CD4-positive, alpha-beta T cell treated with Interleukin-15 for 4 hours (primary cell): ENCODE data around the gene KIF25.

Experiments
- DNase-seq: peaks from one replicate; pipeline ENCODE4 v3.0.0-alpha.2; 2020; ENCODE audit warnings: low spot score

KIF25 gene

DNA sequence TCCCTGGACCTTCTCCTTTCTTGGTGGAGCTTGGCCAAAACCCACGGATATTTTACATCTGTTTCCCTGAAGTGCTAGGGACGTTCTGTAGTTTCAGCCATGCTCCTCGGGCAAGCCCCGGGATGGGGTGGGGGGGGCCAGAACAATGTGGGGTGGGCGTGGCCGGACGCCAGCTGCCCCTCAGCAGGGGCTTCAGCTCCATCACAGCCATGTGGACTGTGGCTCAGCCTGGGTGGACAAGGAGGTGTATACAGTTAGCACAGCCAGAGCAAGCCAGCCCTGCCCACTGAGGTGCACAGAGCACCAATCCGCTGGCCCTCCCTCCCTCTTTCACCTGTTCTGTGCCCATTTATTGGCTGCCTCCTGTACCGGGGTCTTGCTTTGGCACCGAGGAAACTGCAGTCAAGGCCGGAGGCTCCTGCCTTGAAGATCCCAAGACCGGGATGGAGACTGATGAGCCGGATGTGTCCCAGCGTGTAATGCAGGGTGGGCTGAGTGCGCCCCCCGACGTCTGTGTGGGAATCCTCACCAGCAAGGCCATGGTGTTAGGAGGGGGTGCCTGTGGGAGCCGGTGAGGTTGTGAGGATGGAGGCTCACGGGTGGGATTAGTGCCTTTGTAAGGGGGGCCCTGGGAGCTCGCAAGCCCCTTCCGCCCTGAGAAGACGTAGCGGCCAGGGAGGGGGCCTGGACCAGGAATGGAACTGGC lies 53.6 kb downstream of the KIF25 start:
- no peak for DNase-seq

DNA sequence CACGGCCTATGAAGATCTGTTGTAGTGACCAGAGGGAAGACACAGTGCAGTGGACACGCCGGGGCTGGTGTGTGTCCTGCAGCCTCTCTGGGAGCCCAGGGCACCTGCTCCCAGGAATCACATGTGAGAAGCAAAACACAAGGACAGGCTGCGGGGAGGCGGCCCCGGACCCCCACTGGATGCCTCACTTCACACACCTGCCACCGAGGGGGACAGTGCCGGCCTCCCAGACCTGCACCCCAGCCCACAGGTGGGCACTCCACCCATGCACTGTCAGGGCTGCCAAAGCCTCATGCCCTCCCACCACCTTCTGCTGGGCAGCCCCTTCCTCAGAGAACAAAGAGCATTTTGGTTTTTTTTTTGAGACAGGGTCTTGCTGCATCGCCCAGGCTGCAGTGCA lies 54.2 kb downstream of the KIF25 start:
- DNase-seq: no peak

DNA sequence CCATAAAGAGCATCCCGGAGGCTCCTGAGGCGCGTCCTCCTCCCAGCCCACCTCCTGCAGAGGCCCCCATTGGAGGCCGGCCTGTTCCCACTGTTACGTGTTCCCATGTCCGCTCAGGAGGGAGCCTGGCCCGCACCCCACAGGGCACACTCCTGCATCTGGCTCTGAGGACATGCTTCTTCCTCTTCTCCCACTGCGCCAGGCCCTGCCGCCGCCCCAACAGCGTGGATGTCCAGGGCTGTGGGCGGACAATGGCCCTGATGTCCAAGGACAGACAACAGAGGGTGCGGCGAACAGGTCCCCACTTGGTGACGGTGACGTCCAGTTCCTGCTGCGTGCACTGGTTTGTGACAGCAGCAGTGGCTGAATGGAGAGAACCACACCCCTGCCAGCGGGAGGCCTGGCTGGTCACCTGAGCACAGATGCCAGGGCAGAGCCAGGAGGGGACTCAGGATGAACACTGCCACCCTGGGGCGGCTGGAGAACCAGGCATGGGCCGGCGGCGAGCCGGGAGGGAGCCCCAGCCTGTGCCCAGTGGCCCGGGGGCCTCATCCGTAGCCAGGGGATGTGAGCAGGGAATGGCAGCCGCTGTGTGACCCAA lies 54.9 kb downstream of the KIF25 start:
- DNase-seq: no peak

DNA sequence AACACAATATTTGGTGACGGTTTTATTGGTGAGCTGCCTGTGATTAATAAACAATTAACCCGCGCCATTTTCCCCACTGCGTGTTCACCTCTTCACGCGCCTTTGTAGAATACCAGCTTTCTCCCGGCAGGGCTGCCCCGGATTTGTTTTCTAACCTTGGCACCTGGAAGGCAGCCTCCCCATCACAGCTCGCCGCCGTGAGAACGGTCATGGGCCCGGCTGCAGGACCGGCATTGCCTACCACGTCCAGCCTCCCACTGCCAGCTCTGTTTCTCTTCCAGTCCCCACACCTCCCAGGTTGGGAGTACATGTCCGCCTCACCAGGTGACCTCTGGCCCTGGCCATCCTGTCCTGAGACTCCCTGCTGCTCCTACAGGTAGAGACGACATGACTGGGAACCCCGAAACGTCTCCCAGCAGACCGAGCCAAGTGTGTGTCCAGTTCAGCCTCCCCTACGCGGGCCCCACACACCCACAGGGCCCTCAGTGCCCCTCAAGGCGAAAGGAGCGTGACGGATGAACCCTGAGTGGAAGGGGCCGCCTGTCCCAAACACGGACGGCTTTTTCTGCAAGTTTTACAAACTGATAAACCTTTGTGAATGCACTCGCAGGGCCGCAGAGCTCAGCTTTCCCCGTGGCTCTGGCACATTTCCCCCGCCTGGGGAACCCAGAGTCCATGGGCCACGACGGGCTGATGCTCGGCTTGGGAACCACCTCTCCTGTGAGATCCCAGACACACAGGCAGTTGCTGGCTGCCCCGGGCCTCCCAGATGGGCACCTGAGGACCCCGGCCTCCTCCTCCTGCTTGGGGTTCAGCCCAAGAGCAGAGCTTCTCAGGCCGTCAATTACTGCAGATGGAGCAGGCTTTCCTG lies 55.9 kb downstream of the KIF25 start:
- no peak for DNase-seq

DNA sequence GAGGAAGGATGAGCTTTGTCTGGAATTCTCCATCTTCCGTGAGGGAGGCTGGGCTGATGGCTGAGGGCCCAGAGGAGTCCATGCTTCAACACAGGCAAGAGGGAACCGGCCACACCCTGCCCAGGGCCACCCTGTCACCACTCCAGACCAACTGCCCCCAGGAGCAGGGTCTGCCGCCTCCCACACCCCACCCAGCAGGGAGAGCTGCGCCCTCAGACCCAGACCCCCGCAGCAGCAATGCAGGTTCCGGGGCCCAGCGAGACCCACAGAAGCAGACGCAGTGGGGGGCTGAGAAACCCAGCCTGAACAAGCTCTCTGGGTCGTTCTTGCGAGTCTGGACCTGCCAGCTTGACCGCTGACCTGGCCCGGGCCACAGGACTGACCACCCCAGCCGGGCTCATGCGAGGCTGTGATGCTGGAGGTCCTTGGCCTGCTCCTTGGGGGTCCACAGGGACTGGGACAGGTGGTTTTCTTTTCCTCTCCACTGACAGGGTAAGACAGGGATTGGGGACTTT lies 56.5 kb downstream of the KIF25 start:
- no peak for DNase-seq

DNA sequence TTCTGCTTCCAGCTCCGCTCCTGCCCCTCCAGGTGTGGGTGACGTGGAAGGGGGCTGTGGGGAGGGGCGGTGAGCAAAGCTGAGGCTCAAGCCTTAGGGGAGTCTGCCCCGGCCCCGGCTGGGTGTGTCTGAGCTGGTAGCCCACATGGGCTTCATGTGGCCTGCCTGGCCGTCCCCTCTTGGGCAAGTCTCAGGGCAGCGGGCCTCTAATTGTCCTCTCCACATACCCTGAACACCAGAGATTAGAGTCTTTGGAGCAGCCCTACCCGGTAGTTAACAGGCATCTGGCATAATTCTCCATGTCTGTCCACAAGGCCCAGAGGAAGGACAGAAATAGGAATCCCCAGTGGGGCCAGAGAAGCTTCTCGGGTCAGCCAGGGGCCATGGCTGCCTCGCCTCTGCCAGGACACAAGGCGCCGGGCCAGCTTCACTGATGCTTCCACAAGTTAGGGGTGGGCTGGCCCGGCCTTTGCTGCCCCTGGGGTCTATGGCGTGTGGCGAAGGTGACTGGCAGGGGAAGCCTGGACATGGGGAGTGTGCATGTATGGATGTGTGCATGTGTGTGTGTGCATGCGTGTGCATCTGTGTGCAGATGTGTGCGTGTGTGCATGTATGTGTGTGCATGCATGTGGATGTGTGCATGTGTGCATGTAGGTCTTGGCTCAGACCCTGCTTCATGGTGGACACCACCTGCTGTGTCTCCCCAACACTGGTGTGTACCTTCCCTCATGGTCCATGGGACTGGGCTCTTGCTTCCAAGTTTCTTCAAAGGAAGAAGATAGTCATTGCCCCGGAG lies 57.5 kb downstream of the KIF25 start:
- DNase-seq: no peak

DNA sequence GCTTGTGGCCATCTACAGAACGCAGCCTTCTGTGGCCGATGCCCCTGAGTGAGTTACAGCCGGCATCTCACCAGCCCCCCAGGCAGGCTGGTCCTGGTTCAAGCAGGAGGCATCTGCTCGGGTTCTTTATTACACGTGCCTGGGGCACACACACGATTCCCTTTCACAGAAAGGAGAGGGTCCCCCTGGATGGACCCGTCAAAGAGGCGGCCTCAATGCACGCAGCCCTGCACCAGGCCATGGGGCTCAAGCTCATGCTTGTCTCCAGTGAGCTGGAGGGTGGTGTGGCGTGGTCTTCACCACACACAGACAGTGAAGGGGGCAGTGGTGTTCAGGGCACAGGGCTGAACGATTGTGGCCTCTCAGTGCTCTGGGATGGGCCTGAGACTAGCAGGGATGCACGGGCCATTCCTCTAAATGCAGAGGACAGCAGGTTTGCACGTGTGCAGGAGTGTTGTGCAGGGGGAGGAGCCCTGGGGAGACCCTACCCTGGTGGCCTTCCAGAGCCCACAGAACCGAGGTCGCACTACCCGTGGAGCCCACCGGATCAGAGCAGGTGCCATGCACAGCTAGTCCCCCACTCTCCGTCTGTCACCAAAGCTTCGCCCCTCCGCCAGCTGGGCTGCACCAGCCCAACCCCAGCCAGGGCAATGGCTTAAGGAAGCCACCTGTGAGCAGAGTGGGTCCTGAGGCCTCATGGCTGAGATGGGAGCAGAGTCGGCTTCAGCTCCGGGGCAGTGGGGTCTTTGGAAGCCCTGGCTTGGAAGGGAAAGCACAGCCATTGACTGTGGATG lies 58.4 kb downstream of the KIF25 start:
- DNase-seq: no peak

DNA sequence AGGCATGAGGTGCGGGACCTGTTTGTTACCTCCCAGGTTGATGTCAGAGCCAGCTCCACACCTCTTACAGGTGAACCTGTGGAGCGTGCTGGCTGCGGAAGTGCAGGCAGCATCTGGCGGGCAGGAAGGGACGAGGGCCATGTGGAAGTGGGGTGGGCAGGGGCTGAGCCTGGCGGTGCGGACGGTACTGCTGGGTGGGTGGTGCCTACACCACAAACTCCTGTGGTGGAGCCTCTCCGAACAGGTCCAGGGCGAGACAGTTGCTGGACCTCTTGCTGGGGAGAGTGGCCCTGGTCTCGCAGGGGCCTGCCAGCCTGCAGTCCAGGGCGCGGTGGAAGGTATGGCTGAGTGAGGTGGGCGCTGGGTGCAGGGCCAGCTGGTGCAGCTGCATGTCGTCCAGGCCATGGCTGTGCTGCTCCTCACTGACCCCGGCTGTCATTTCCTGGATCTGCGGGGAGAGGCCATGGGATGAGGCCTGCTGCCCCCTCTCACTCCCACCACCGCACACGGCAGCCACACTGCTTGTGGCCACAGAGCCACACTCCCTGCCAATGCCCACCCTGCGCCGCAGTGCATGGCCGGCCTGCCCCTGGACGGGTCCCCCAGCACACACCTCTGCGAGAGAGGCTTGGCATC lies 59.5 kb downstream of the KIF25 start:
- DNase-seq: no peak

DNA sequence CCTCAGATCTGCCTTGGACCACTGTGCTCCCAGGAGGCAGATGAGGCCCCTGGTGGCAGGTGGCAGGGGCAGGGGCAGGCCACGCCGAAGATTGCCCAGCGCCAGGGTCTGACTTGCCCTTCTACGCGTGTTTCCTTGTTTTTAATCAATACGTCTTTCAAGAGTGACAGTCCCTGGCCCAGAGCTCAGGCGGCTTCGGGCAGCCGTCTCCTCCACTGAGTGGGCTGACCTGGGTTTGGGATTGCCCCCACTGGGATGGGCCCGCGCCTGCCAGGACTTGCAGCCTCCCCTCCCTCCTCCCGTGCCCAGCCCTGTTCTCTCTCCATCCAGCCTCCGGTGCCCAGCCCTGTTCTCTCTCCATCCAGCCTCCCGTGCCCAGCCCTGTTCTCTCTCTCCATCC lies 60.4 kb downstream of the KIF25 start:
- no peak for DNase-seq

DNA sequence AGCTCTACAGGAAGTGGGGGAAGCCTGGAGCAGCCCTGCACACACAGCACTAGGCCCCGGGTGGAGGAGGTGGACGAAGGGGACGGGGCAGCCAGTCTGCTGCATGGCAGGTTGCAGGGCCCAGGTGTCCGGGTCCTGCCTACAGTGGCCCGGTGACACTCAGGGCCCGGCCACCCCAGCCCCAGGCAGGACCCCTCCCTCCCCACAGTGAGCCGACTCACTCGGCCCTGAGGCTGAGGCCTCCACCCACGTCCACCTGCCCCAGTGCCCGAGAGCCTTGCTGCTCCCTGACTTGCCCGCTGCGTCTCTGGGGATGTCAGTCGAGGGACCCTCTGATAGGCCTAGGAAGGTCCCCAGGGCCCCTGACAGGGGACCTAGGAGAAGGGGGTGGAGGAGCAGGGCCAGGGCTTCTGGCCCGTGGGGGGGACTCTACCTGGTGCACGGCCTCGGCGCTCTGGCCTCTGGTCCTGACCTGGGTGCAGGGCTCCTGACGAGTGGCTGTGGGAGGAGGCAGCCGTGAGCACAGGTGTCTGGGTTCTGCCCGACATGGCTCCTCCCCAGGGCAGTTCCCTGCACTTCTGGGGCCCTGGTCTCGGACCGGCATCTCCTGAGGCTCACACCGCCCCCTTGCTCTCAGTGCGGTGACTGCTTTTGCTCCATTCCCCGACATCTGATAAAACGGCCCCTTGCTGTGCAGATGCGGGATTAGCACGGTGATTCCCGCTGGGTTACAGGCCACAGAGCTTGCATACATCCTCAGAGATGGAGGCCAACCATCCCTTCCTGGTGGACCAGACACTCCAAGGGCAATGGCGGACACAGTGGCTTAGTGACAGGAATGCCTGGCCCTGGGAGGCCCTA lies 61.5 kb downstream of the KIF25 start:
- DNase-seq: no peak

DNA sequence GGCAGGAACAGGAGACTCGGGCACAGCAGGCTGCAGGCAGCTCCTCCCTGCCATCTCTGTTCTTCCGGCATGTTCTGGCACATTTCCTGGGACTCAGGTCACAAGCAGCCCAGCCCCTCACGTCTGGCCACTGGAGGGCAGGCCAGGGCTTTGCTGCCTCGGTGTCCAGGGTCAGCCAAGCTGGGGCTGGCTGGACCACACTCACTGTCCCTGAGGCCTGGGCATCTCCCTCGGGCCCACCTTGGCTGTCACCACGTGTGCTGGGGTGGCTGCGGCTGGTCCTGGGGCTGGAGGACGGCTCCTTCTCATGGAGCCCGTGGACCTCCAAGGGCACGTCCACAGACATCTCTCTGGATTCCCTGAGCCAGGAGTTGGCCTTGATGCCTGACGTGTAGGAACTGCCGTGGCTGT lies 63.1 kb downstream of the KIF25 start:
- no peak for DNase-seq

DNA sequence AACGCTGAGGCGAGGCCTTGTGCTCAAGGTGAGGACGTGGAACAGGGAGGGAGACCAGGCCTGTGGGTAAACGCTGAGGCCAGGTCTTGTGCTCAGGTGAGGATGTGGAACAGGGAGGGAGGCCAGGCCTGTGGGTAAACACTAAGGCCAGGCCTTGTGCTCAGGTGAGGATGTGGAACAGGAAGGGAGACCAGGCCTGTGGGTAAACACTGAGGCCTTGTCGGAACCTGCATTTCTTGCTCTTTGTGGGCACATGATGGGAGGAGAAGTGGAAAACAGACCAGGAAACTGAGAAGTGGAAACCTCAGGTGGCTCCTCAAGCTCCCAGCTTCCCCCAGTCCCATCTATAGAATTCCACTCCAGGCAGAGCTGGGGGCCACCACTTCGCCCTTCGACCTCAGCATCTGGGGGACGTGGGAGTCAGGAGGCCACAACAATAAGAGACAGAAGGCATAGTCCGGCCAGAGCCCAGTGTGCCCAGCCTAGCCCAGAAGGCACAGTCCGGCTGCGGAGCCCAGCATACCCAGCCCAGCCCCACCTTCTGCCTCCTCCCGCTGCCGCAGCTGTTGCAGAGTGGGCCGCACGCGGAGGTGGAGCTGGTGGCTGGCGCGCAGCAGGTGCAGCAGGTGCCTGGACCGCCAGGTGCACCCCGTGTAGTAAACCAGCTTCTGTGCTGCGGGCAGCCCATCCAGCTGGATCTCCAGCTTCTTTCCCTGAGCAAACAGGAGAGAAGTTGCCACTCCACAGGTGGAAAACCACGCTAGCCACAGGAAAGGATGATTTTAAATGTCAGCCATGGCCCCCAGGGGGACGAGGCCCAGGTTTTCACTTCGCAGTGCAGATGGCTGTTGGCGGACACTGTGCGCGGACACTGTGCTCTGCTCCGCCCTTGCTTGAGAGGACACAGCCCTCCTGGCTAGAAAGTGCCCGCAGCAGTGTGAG lies 64.1 kb downstream of the KIF25 start:
- DNase-seq: no peak

DNA sequence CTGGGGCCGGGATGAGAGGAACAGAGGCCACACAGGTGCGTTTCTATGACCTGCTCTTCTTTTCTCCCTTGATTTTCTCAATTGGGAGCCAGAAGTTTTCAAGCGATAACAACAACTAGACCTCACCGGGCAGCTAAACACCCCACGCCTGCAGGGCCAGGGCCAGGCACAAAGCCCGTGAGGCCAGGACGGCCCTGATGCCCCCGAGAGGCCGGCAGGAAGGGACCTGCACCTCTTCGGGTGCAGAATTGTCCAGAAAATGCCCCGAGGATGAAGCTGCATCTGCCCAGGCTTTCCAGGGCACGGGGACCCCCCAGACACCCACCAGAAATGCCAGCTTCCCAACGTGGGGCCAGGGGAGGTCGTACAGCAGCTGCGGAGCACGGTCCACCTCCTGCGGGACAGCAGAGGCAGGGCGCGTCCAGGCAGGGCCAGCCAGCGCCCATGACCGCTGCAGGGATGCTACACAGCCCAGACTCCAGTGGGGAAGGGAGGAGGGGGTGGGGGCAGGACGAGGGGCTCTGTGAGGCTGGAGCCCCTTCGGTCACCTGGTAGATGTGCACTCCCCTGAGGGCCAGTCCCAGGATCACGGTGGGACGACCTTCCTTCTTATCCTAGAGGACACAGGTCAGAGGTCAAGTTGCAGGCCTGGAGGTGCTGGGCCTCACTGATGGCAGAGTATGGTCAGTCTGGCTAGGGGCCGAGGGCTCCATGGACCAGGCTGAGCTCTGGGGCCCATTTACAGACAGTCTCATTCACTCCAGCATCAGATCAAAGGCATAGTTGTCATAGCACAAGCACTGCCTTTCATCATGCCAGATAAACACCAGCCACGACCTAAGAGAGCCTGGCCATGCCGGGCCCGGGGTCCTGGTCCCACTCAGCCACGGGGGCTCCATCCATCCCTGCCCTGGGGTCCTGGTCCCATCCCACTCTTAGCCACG lies 65.1 kb downstream of the KIF25 start:
- DNase-seq: no peak

DNA sequence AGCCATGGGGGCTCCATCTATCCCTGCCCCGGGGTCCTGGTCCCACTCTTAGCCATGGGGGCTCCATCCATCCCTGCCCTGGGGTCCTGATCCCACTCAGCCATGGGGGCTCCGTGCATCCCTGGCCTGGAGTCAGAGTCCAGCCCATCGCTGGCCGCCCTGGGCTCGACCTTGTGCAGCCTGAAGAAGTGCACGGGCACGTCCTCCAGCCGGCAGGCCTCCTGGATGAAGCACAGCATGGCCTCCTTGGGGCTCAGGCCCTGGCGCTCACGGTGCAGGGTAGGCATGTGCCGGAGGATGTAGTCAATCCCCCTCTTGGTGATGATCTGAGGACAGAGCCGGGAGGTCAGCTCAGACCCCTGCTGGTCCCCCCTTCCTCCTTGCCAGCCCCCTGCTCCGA lies 66.0 kb downstream of the KIF25 start:
- no peak for DNase-seq

DNA sequence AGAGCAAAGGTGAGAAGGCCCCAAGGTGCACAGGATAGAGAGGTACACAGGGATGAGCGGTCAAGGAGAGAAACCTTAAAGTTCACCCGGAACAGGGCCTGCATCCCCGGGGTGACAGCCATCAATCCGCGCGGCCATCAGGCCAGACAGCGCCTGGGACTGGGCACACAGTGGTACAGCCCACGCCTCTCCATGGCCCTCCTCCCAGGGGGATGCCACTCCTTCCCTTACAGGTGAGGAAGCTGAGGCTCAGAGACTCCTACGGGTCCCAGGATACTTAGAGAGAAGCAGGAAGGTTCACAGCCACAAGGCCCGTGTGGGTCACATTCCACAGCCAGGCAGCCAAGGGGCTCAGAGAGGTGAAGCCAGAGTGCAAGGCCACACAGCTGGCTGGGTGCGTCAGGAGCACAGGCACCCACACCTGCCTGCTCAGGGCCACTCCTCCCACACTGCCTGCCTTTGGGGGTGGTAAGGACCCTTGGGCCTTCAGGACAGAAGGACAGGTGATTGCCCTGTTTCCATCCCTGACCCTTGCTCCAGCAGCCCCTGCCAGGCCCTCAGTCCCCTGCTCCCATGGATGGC lies 66.8 kb downstream of the KIF25 start:
- no peak for DNase-seq

DNA sequence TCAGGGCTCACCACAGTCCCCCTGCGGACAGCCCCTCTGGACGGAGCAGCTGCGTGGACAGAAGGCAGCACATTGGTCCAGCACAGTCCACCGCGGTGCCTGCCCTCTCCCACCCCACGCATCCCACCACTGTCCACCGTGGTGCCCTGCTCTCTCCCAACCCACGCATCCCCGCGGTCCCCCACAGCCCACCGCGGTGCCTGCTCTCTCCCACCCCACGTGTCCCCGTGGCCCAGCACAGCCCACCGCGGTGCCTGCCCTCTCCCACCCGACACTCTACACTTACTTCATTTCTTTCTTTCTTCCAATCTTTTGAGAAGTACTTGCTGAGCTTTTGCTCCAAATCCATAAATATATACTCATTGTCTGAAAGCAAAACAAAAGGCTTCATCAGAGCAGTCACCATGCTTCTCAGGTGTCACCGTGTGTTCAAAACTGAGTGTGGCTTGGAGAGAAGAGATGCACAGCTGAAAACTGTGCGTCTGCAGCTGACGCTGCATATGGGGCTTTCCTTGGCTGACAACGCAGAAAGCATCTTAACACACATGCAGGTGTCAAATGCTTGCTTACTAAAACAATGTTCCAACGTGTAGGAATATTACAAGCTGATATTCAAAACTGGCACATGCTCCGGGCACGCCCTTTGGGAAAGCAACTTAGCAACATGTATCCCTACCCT lies 69.7 kb downstream of the KIF25 start:
- DNase-seq: no peak

DNA sequence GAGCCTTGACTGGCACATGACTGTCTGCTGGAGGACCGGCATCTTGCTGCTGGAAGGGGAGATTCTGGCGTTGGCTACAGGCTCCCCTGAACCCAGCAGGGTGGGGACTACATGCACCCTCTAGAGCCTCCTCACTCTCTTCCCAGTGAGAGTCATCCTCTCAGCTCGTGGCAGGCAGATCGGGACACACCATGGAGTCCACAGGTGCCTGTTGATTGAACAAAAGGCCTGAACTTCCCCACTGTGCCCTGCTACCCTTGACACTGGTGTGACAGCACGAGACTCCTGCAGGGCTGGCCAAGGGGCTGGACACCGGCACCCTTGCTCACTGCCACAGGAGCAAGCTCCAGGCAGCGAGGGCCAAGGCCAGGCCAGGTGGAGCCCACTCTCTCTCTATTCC lies 73.3 kb downstream of the KIF25 start:
- DNase-seq: no peak
